HG02623 (cell line): ENCODE data around the gene VRK1.
A peak's percentile ranks its signal among the peaks of the same experiment; 100 is the strongest.

Experiments
- ATAC-seq: cut with Tn5 transposase; IDR thresholded peaks from one replicate; pipeline ENCODE4 v1.9.1; 2021; ENCODE audit warnings: moderate library complexity; ENCODE audit not compliant: unreplicated experiment

Gene VRK1

GRCh38 chr14:96790706-96791105 lies 6.5 kb upstream of the VRK1 start:
- ATAC-seq = no peak

GRCh38 chr14:96792003-96792402 lies 5.2 kb upstream of the VRK1 start:
- ATAC-seq = no peak

- ATAC-seq = no peak
Measured at GRCh38 chr14:96792591-96792990, 4.6 kb upstream of the VRK1 start.

GRCh38 chr14:96793547-96793946 lies 3.6 kb upstream of the VRK1 start:
- no peak for ATAC-seq

GRCh38 chr14:96795109-96795828 lies 1.9 kb upstream of the VRK1 start:
- no peak for ATAC-seq

- ATAC-seq = peak; percentile 23
Measured at GRCh38 chr14:96797582-96798349, 584 bp downstream of the VRK1 start.

GRCh38 chr14:96798956-96799355 lies 1.8 kb downstream of the VRK1 start:
- no peak for ATAC-seq

- no peak for ATAC-seq
Measured at GRCh38 chr14:96799489-96800054, 2.4 kb downstream of the VRK1 start.

GRCh38 chr14:96801931-96802330 lies 4.7 kb downstream of the VRK1 start:
- ATAC-seq = no peak

GRCh38 chr14:96802963-96803362 lies 5.8 kb downstream of the VRK1 start:
- ATAC-seq = no peak

- no peak for ATAC-seq
Measured at GRCh38 chr14:96803958-96804357, 6.8 kb downstream of the VRK1 start.

GRCh38 chr14:96804895-96805294 lies 7.7 kb downstream of the VRK1 start:
- no peak for ATAC-seq

- ATAC-seq = no peak
Measured at GRCh38 chr14:96805956-96806355, 8.8 kb downstream of the VRK1 start.

GRCh38 chr14:96806836-96807235 lies 9.7 kb downstream of the VRK1 start:
- no peak for ATAC-seq

- ATAC-seq = no peak
Measured at GRCh38 chr14:96808619-96809406, 11.6 kb downstream of the VRK1 start.

GRCh38 chr14:96811265-96811664 lies 14.1 kb downstream of the VRK1 start:
- no peak for ATAC-seq

- ATAC-seq = peak; percentile 78
Measured at GRCh38 chr14:96811985-96812667, 14.9 kb downstream of the VRK1 start.

GRCh38 chr14:96816281-96816680 lies 19.1 kb downstream of the VRK1 start:
- ATAC-seq = no peak

GRCh38 chr14:96817750-96818666 lies 20.8 kb downstream of the VRK1 start:
- ATAC-seq = no peak

GRCh38 chr14:96821501-96821900 lies 24.3 kb downstream of the VRK1 start:
- no peak for ATAC-seq
